K562 (cell line): ENCODE measurements around the gene ST7. TPM values are rescaled to one million over a fixed set of nuclear protein-coding genes. Genes with fewer than 3 reads are reported as not detected.

ENCODE experiments used
- ATAC-seq: fragments of 200-7000 bp; cut with Tn5 transposase; 3 replicates; pipeline ENCODE4 v1.9.1; 2020; ENCODE audit warnings: moderate library complexity
- BruUV-seq: library from RNA; stranded (reverse); fragments of 400-500 nt; replicated peaks from 2 replicates; lab custom pipeline; 2021; lab: Mats Ljungman, UMichigan
- CTCF ChIA-PET: fragments of 300-600 bp; formaldehyde crosslinking; extraction: SDS; loops from one replicate; lab custom pipeline; 2021; ENCODE audit warnings: low intra/inter-chr PET ratio; lab: Yijun Ruan, JAX
- POLR2A ChIA-PET: fragments of 300-600, 350-650 bp; sonication (Branson Sonifier 250); formaldehyde crosslinking; extraction: SDS; loops from one replicate; lab custom pipeline; 2021; ENCODE audit warnings: antibody characterized with exemption, inconsistent platforms; lab: Yijun Ruan, JAX
- DNase-seq, 4 experiments: peaks; one replicate each; pipeline versions ENCODE4 v3.0.0 to v3.0.0-alpha.2; 2011 to 2018; ENCODE audit warnings: low spot score in 3 of 4, mixed read lengths in 3 of 4; ENCODE audit errors: extremely low read depth in 1 of 4
- FAIRE-seq: peaks from 2 replicates; lab custom pipeline; 2011; peaks lifted over from hg19 to GRCh38; lab: Jason Lieb, UNC
- H2AFZ ChIP-seq: 2 replicates; pipeline ENCODE4 v1.6.0; 2011; ENCODE audit warnings: low read depth, low read length, control low read depth, inconsistent platforms
- H3K27ac ChIP-seq: fragments of 200-600 bp; 3 replicates; pipeline ENCODE4 v1.8.0; 2011; ENCODE audit warnings: low read depth, mild to moderate bottlenecking, control low read depth, inconsistent platforms, low read length, moderate library complexity, mixed read lengths; ENCODE audit errors: extremely low read depth
- H3K27me3 ChIP-seq, 2 experiments: fragments of 300-600 bp in 1 of 2; 2 replicates in 1 of 2; 3 replicates in 1 of 2; pipeline versions ENCODE4 v1.6.0 to v1.8.0; 2011; ENCODE audit warnings: inconsistent platforms in 2 of 2, low read length in 2 of 2, mild to moderate bottlenecking in 1 of 2, mixed read lengths in 1 of 2, moderate library complexity in 1 of 2; ENCODE audit not compliant: control insufficient read depth in 2 of 2, insufficient read depth in 2 of 2
- H3K36me3 ChIP-seq: fragments of 300-600 bp; 3 replicates; pipeline ENCODE4 v1.8.0; 2011; ENCODE audit warnings: mild to moderate bottlenecking, low read length, inconsistent platforms; ENCODE audit not compliant: control insufficient read depth, insufficient read depth
- H3K4me1 ChIP-seq, 2 experiments: fragments of 200-600 bp in 1 of 2; replicated peaks in 1 of 2; 2 replicates in 1 of 2; 3 replicates in 1 of 2; pipeline versions ENCODE4 v1.5.1 to v1.8.0; 2011; ENCODE audit warnings: inconsistent platforms in 2 of 2, low read length in 2 of 2, mild to moderate bottlenecking in 1 of 2, mixed read lengths in 1 of 2, moderate library complexity in 1 of 2; ENCODE audit not compliant: control insufficient read depth in 2 of 2, insufficient read depth in 2 of 2
- H3K4me2 ChIP-seq: 2 replicates; pipeline ENCODE4 v1.6.1; 2011; ENCODE audit warnings: low read length, control low read depth, inconsistent platforms, mixed read lengths; ENCODE audit not compliant: insufficient read depth
- H3K4me3 ChIP-seq: fragments of 200-600 bp; sonication (generic), shearing (Covaris generic); 2 replicates; pipeline ENCODE4 v1.5.1; 2016; ENCODE audit warnings: control low read depth, inconsistent platforms
- H3K79me2 ChIP-seq: fragments of 200-600 bp; 3 replicates; pipeline ENCODE4 v1.8.0; 2011; ENCODE audit warnings: low read length, inconsistent platforms; ENCODE audit not compliant: control insufficient read depth, insufficient read depth
- H3K9ac ChIP-seq, 2 experiments: 2 replicates each; pipeline versions ENCODE4 v1.6.0 to v1.6.1; 2011; ENCODE audit warnings: low read depth in 2 of 2, low read length in 2 of 2, control low read depth in 1 of 2, inconsistent platforms in 1 of 2, mild to moderate bottlenecking in 1 of 2, mixed read lengths in 1 of 2; ENCODE audit not compliant: insufficient read depth in 1 of 2
- H3K9me1 ChIP-seq: one replicate; pipeline ENCODE4 v1.6.0; 2011; ENCODE audit warnings: inconsistent platforms, mild to moderate bottlenecking, low read length, moderate library complexity; ENCODE audit not compliant: control insufficient read depth, insufficient read depth
- H3K9me3 ChIP-seq: replicated peaks from 2 replicates; pipeline ENCODE4 v1.5.1; 2011; ENCODE audit warnings: low read depth, low read length, inconsistent platforms; ENCODE audit not compliant: control insufficient read depth, insufficient read depth
- H4K20me1 ChIP-seq: replicated peaks from 2 replicates; pipeline ENCODE4 v1.6.1; 2011; ENCODE audit warnings: low read length, inconsistent platforms, mixed read lengths; ENCODE audit not compliant: control insufficient read depth, insufficient read depth
- ARID3A ChIP-seq: IDR thresholded peaks from 2 replicates; pipeline ENCODE4 v1.6.1; 2012; ENCODE audit warnings: low read depth, low read length, improper control_type of control experiment, borderline replicate concordance
- E4F1 ChIP-seq: fragments of 250-450 bp; sonication (Bioruptor Pico); IDR thresholded peaks from 2 replicates; pipeline ENCODE4 v1.5.0; 2021; ENCODE audit warnings: mild to moderate bottlenecking, borderline replicate concordance
- JUN ChIP-seq, 2 experiments: sonication (generic) in 1 of 2; formaldehyde crosslinking in 1 of 2; IDR thresholded peaks; 2 replicates each; pipeline versions ENCODE4 v1.6.1 to v1.8.0; 2012 to 2022; ENCODE audit warnings: borderline replicate concordance in 2 of 2, mild to moderate bottlenecking in 2 of 2, improper control_type of control experiment in 1 of 2, low read depth in 1 of 2, low read length in 1 of 2, missing genetic modification reagents in 1 of 2
- SMAD2 ChIP-seq: fragments of 150-350 bp; IDR thresholded peaks from 2 replicates; pipeline ENCODE4 v1.6.1; 2014; ENCODE audit warnings: low read depth, mild to moderate bottlenecking, low read length
- YBX1 ChIP-seq: fragments of 450-650 bp; IDR thresholded peaks from 2 replicates; pipeline ENCODE4 v1.7.1; 2016; ENCODE audit warnings: mild to moderate bottlenecking
- ZEB2 ChIP-seq: fragments of 450-650 bp; IDR thresholded peaks from 2 replicates; pipeline ENCODE4 v1.6.1; 2016
- ZKSCAN1 ChIP-seq: fragments of 150-350 bp; IDR thresholded peaks from 2 replicates; pipeline ENCODE4 v1.6.1; 2016; ENCODE audit warnings: low read depth, low read length
- ZNF512 ChIP-seq: IDR thresholded peaks from 2 replicates; pipeline ENCODE4 v1.6.1; 2016; ENCODE audit warnings: missing genetic modification characterization, missing compliant biosample characterization
- WGBS: fragments of 100-300 bp; shearing (Covaris generic); methylation state at CpG from one replicate; pipeline ENCODE4 v1.1.6; 2016; ENCODE audit warnings: low coverage, mixed read lengths; ENCODE audit not compliant: insufficient coverage; ENCODE audit errors: missing lambda C conversion rate; 5-methylcytosine and 5-hydroxymethylcytosine counted together
- in situ Hi-C: fragments of 300-500 bp; cut with MboI; formaldehyde crosslinking; loops from 4 replicates; pipeline ENCODE4 v1.15.0; 2018; ENCODE audit warnings: inconsistent platforms, mixed read lengths
- intact Hi-C: fragments of 100-400 bp; cut with micrococcal nuclease; formaldehyde crosslinking; loops from 2 replicates; pipeline ENCODE4 v1.14.2; 2022
- polyA plus RNA-seq, 8 experiments: library from polyadenylated mRNA; depleted of rRNA in 4 of 8; stranded (reverse) in 5 of 8; unstranded in 3 of 8; fragments of >200 nt; fragmentation: Nextera tagmentation in 2 of 8; fragmentation: Illumina TruSeq in 1 of 8; extraction: Ambion mirVana in 2 of 8; extraction: Trizol in 1 of 8; gene quantifications; 2 replicates each; pipeline versions ENCODE4 v1.2.1 to v1.2.3, GENCODE V29; 2011 to 2014; ENCODE audit warnings: inconsistent platforms in 1 of 8, missing spikeins in 1 of 8
- total RNA-seq, 7 experiments: library from RNA; depleted of rRNA in 6 of 7; stranded (reverse); fragments of >200 nt in 6 of 7; fragmentation: Illumina TruSeq in 2 of 7; extraction: Trizol in 2 of 7; gene quantifications; 2 replicates each; pipeline versions ENCODE4 v1.2.1 to v1.2.3, GENCODE V29; 2011 to 2021; ENCODE audit warnings: low replicate concordance in 1 of 7
- TF ChIP-seq, protein P1 (sequence below): fragments of 450-650 bp; formaldehyde crosslinking; IDR thresholded peaks from 2 replicates; pipeline ENCODE4 v1.4.0; 2020; ENCODE audit warnings: mild to moderate bottlenecking
- TF ChIP-seq, protein P2 (sequence below): fragments of 250-450 bp; sonication (Bioruptor Pico); IDR thresholded peaks from 2 replicates; pipeline ENCODE4 v1.5.0; 2020; ENCODE audit warnings: mild to moderate bottlenecking

ST7 gene
- total and polyA plus RNA-seq, 9 of the 15 experiments (the other 6 are each of a cell fraction or from before 2014, with no cell fraction given), result 23.9 to 56.3 (median 36.9) TPM

DNA sequence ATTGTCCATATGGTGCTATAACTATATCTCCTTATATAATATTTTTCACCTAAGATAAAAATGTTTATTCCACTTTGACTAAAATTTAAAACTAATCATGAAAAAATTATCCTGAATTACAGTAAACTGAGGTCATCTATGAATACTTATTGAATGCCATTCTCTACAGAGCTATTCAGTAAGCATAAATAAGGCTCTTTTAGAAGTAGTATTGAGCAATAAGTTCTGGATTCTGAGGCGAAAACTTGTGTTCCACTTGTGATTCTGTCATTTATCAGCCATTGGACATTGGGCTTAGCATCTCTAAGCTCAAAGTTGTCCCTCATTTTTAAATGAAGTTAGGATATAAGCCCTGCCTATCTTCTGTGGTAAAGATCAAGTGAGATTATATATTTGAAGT, 238.8 kb downstream of the ST7 start:
- no peak for FAIRE-seq
- TF ChIP-seq ZKSCAN1, result no peak
- TF ChIP-seq, protein P1, sequence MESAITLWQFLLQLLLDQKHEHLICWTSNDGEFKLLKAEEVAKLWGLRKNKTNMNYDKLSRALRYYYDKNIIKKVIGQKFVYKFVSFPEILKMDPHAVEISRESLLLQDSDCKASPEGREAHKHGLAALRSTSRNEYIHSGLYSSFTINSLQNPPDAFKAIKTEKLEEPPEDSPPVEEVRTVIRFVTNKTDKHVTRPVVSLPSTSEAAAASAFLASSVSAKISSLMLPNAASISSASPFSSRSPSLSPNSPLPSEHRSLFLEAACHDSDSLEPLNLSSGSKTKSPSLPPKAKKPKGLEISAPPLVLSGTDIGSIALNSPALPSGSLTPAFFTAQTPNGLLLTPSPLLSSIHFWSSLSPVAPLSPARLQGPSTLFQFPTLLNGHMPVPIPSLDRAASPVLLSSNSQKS (CRISPR knock-in tag), result no peak
- TF ChIP-seq, protein P2, sequence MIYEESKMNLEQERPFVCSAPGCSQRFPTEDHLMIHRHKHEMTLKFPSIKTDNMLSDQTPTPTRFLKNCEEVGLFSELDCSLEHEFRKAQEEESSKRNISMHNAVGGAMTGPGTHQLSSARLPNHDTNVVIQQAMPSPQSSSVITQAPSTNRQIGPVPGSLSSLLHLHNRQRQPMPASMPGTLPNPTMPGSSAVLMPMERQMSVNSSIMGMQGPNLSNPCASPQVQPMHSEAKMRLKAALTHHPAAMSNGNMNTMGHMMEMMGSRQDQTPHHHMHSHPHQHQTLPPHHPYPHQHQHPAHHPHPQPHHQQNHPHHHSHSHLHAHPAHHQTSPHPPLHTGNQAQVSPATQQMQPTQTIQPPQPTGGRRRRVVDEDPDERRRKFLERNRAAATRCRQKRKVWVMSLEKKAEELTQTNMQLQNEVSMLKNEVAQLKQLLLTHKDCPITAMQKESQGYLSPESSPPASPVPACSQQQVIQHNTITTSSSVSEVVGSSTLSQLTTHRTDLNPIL (CRISPR knock-in tag), result no peak
- TF ChIP-seq E4F1, result no peak
- TF ChIP-seq ARID3A, result no peak
- no peak for TF ChIP-seq SMAD2
- TF ChIP-seq ZNF512 (tag), result no peak
- TF ChIP-seq JUN (IDR thresholded peaks at IDR 0.05; ENCODE audit: borderline replicate concordance, low read depth, low read length), result no peak
- TF ChIP-seq JUN (CRISPR knock-in tag; IDR thresholded peaks at IDR 0.05; ENCODE audit: borderline replicate concordance), result no peak
- no peak for TF ChIP-seq YBX1
- TF ChIP-seq ZEB2, result no peak
- CTCF ChIA-PET, result no interaction called here
- Histone ChIP-seq H2AFZ (no peak overlapping the region), H3K36me3 (peaks cover 65% of the 10 kb centered on the region), H3K9ac (no peak overlapping the region), H3K27me3 (no peaks in the 10 kb centered on the region), H3K79me2 (no peaks in the 10 kb centered on the region), H3K9me1 (no peaks in the 10 kb centered on the region), H3K4me1 (no peaks in the 10 kb centered on the region), H4K20me1 (no peaks in the 10 kb centered on the region), H3K4me2 (no peak overlapping the region), H3K4me3 (no peak overlapping the region), H3K27ac (no peak overlapping the region), H3K9me3 (no peaks in the 10 kb centered on the region)
- in situ Hi-C loops, result no loop called here
- 70% methylated on average over 1 of the region's 1 CpG for WGBS
- POLR2A ChIA-PET, result interaction anchor here (0.8 kb wide), 1 partner anchor 35 kb away, joined by 3 read pairs; no protein-coding TSS in a partner anchor
- BruUV-seq, result no TSS peak
- no peak for ATAC-seq
- DNase-seq, result no peak
- intact Hi-C loops, result no loop called here
